Measurements from ENCODE around the gene HMGN3. TPM values are rescaled to one million over a fixed set of nuclear protein-coding genes. Genes with fewer than 3 reads are reported as not detected.

Gene HMGN3
- polyA plus RNA-seq, 3 donors = 371 to 403 (median 401) TPM

DNA sequence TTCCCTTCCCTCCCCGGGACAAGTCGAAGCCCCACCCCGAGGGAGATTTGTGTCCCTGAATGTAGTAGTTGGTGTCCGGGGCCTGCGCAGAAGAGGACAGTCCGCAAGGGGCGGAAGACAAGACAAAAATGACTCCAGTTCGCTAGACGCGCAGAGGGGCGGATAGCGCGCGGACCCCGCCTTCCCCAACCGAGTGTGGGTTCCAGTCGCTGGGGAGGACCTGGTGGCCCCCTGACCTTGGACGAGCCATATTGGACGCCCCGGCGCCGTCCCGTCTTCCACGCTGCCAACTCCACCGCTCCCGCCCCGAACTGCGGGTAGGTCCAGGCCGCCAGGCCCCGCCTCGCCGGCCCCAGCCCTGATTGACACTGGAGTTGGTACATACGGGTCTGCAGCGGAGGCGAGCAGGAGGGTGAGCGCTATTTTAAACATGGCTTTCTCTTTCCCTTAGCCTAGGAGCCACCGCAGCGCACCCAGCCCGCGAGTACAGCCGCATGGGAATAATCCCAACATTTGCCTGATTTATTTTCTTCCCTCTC is 802 bp downstream of the HMGN3 start:
- peak; percentile 58 to 66 (median 59) for DNase-seq (ENCODE audit: low read depth in 3 of 3, low spot score in 2 of 3)

GRCh38 chr6:79232696-79233462 is 1.6 kb downstream of the HMGN3 start:
- DNase-seq (ENCODE audit: low read depth in 3 of 3, low spot score in 2 of 3) = no peak

DNA sequence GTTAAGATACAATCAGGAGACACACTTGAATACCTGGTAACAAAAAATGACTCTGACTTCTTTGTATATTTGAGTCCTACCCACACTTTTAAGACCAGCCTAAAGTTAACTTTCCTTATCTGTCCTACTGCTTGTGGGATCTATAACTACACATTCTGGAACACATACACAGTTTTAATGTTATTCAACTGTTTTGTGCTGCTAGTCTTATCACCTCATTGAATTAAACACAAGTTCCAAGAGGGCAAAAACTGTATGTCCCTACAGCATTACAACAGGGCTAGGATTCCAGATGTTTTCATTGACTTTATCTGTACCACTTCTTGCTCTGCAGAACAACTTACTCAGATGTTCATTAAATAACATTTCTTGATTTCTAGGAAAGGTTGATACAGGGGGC is 2.8 kb downstream of the HMGN3 start:
- no peak for DNase-seq (ENCODE audit: low read depth in 3 of 3, low spot score in 2 of 3)

DNA sequence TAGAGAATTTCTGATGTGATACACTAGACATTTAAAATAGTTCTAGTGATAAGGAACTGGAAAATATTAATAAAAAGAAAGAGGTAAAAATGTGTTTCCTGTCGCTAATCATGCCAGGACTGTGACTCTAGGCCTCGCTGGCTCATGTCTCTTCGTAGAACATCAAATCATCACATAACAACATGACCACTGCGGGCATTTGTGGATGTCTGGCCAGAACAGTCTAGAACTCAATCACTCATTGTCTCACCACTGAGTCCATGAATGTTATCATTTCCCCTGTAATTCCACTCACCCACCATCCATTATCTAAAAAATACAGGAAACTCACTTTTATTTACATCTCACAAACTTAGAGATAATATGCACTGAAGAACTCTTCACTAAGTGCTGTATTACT is 3.4 kb downstream of the HMGN3 start:
- DNase-seq (ENCODE audit: low read depth in 3 of 3, low spot score in 2 of 3) = no peak

GRCh38 chr6:79230149-79230548 is 4.3 kb downstream of the HMGN3 start:
- no peak for DNase-seq (ENCODE audit: low read depth in 3 of 3, low spot score in 2 of 3)

- no peak for DNase-seq (ENCODE audit: low read depth in 3 of 3, low spot score in 2 of 3)
Observed at GRCh38 chr6:79227445-79227844, 7.0 kb downstream of the HMGN3 start.

- no peak for DNase-seq (ENCODE audit: low read depth in 3 of 3, low spot score in 2 of 3)
Observed at GRCh38 chr6:79226660-79227059, 7.8 kb downstream of the HMGN3 start.

GRCh38 chr6:79225717-79226599 is 8.5 kb downstream of the HMGN3 start:
- no peak for DNase-seq (ENCODE audit: low read depth in 3 of 3, low spot score in 2 of 3)

GRCh38 chr6:79223611-79224404 is 10.7 kb downstream of the HMGN3 start:
- DNase-seq (ENCODE audit: low read depth in 3 of 3, low spot score in 2 of 3) = no peak

DNA sequence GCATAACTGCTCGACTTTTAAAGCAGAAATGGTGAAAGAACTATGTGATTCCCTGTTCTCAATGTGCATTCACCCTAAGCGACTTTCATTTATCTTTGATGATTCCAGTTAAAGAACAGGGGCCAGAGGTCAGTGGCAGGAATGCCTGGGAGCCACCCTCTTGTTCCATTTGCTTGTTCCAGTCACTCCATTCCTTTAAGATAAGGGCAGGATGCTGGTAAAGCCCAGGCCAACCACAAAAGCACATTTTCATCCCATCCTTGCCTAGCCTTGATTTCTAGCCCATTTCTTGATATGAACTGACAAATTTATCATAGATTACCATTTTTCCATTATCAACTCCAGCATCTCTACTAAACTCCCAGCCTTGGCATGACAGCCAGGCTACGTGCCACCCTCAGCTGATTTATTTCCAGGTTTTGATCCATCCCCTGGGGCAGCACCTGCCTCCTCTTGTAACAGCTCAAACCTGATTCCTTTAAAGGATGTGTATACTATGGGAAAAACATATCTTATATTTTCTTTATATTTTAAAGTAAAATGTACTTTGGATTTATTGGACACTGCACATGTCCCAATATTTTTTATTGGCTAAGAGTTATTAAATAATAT is 19.2 kb downstream of the HMGN3 start:
- no peak for DNase-seq (ENCODE audit: low read depth in 3 of 3, low spot score in 2 of 3)

GRCh38 chr6:79212859-79213258 is 21.6 kb downstream of the HMGN3 start:
- no peak for DNase-seq (ENCODE audit: low read depth in 3 of 3, low spot score in 2 of 3)

DNA sequence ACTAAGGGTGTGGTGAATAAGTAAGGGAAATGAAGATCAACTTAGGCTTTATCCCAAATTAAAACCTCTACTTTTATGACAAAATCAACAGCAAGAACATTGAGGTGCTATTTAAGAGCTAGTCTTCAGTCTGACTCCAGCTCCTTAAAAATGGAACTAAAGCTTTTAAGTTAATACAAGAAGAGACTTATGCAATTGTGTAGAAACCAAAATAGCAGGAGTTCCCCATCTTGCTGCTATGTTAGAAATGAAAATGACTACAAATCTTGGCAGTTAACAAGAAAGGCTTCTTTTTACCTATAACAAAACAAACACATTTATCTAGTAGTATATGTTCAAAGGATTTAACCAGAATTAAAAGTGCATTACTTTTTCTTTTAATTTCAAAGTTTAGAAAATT is 25.7 kb downstream of the HMGN3 start:
- DNase-seq (ENCODE audit: low read depth in 3 of 3, low spot score in 2 of 3) = no peak

DNA sequence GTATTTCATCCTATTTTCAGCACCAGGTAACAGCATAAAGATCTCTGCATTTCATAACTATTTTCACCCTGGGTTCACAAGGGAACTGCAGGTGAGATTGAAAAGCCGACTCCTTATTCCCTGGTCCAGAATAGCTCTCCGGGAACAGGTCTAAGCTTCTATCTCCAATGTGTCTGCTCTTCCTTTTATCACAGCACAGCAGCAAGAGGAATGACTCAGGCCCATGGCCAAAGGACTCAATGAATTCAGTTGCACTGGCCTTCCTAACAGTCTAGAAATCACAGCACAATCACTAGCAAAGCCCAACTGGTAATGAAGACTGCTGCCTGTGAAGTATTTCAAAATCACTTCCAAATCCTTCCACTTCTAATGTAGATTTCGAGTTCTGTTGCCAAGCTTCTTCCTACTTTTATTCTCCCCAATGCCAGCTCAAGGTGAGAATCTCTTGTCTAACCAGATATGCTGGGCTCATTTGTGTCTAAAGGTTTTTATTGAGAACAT is 30.7 kb downstream of the HMGN3 start:
- DNase-seq (ENCODE audit: low read depth in 3 of 3, low spot score in 2 of 3) = no peak

GRCh38 chr6:79202556-79202955 is 31.9 kb downstream of the HMGN3 start:
- DNase-seq (ENCODE audit: low read depth in 3 of 3, low spot score in 2 of 3) = no peak

GRCh38 chr6:79201983-79202382 is 32.5 kb downstream of the HMGN3 start:
- no peak for DNase-seq (ENCODE audit: low read depth in 3 of 3, low spot score in 2 of 3)

- DNase-seq (ENCODE audit: low read depth in 3 of 3, low spot score in 2 of 3) = no peak
Observed at GRCh38 chr6:79201143-79201542, 33.3 kb downstream of the HMGN3 start.

DNA sequence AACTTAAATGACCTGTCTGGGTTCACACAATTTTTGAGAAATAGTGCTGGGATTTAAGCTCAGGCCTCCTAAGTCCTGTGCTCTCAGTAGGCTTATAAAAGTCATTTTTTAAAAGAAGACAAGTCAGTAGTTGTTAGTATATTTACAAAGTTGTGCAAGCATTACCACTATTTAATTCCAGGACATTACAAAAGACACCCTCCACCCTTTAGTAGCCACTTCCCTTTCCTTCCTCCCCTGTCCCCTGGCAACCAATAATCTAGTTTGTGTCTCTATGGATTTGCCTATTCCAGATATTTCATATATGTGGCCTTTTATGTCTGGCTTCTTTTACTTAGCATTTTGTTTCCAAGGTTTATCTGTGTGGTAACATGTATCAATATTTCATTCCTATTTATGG is 37.6 kb downstream of the HMGN3 start:
- DNase-seq (ENCODE audit: low read depth in 3 of 3, low spot score in 2 of 3) = no peak

DNA sequence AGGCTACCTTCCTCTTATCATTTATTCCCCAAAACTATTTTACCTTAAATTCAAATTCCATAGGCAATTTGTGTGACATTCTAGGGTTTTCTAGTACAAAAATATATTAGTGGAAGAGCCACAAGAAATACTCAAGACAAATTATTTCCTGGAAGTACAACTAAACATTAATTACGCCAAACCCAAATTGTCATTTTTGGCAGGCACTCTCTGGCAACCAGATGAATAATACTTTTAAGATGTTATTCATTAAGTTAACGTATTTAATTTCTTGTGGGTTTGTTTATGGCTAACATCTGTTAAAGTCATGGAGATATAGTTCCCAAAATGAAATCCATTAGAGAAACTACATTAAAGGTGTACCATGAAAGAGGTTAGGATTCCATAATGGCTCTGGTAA is 40.5 kb downstream of the HMGN3 start:
- no peak for DNase-seq (ENCODE audit: low read depth in 3 of 3, low spot score in 2 of 3)

GRCh38 chr6:79189760-79190350 is 44.6 kb downstream of the HMGN3 start:
- no peak for DNase-seq (ENCODE audit: low read depth in 3 of 3, low spot score in 2 of 3)
